ENCODE measurements around the gene ATXN7.

Gene ATXN7

GRCh38 chr3:63932509-63933212 is 69.0 kb downstream of the ATXN7 start:
- H3K4me3 ChIP-seq (ENCODE audit: low read depth, low read length) = no peak overlapping the region
- DNase-seq (ENCODE audit: low read depth) = peak; percentile 67
- TF ChIP-seq, protein P1, sequence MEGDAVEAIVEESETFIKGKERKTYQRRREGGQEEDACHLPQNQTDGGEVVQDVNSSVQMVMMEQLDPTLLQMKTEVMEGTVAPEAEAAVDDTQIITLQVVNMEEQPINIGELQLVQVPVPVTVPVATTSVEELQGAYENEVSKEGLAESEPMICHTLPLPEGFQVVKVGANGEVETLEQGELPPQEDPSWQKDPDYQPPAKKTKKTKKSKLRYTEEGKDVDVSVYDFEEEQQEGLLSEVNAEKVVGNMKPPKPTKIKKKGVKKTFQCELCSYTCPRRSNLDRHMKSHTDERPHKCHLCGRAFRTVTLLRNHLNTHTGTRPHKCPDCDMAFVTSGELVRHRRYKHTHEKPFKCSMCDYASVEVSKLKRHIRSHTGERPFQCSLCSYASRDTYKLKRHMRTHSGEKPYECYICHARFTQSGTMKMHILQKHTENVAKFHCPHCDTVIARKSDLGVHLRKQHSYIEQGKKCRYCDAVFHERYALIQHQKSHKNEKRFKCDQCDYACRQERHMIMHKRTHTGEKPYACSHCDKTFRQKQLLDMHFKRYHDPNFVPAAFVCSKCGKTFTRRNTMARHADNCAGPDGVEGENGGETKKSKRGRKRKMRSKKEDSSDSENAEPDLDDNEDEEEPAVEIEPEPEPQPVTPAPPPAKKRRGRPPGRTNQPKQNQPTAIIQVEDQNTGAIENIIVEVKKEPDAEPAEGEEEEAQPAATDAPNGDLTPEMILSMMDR (IDR thresholded peaks at IDR 0.05; ENCODE audit: control insufficient read depth, extremely low read depth, insufficient read depth) = no peak

GRCh38 chr3:63933459-63933858 is 69.8 kb downstream of the ATXN7 start:
- TF ChIP-seq, protein P1 (IDR thresholded peaks at IDR 0.05; ENCODE audit: control insufficient read depth, extremely low read depth, insufficient read depth) = no peak

GRCh38 chr3:63934041-63934866 is 70.6 kb downstream of the ATXN7 start:
- TF ChIP-seq, protein P1 (IDR thresholded peaks at IDR 0.05; ENCODE audit: control insufficient read depth, extremely low read depth, insufficient read depth) = no peak
- no peak for DNase-seq (ENCODE audit: low read depth)
- no peak overlapping the region for H3K4me3 ChIP-seq (ENCODE audit: low read depth, low read length)

More at GRCh38 chr3:63933459-63933858, 69.8 kb downstream of the ATXN7 start:
- H3K4me3 ChIP-seq (ENCODE audit: low read depth, low read length) = no peak overlapping the region
- DNase-seq (ENCODE audit: low read depth) = no peak

DNA sequence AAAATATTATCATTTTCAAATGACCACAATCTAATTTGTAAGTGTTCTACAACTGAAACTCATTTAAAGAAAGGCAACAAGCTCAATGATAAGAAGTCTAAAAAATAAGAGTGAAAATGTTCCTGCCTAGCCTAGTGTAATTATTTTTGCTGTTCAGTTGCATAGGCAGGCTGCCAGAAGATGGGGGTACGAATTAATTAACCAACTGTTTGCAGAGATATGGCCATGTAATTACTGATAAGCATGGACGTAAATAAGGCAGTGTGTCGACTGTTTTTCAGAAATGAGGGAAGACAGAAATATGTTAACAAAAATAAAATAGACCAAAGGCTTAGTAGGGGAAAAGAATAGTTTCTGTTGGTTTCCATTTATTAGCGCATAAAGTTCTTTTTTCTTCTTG is 73.3 kb downstream of the ATXN7 start:
- TF ChIP-seq, protein P1 (IDR thresholded peaks at IDR 0.05; ENCODE audit: control insufficient read depth, extremely low read depth, insufficient read depth) = no peak

GRCh38 chr3:63937661-63938651 is 74.3 kb downstream of the ATXN7 start:
- peak overlapping the region; percentile 26 for H3K4me3 ChIP-seq (ENCODE audit: low read depth, low read length)
- TF ChIP-seq, protein P1 (IDR thresholded peaks at IDR 0.05; ENCODE audit: control insufficient read depth, extremely low read depth, insufficient read depth) = no peak
- peak; percentile 83 for DNase-seq (ENCODE audit: low read depth)

More for the DNA sequence above, 73.3 kb downstream of the ATXN7 start:
- peak overlapping the region; percentile 0; the same call in 1 of the 2 replicates for H3K4me3 ChIP-seq (ENCODE audit: low read depth, low read length)
- DNase-seq (ENCODE audit: low read depth) = no peak

DNA sequence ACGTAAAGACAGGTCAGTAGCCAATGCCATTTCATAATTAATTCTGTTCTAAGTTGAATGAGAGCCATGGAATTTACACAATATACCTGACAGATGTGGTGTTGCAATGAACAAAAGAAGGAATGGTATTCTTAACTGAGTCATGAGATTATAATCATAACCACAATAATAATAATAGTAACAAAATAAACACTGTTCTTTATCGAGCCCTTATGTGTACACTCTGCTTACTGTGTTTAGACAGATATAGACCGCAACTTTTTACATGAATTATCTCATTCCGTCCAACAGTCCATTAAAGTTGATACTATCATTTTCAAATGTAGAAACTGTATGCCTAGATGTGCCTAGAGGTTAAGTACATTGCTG is 76.7 kb downstream of the ATXN7 start:
- TF ChIP-seq, protein P1 (IDR thresholded peaks at IDR 0.05; ENCODE audit: control insufficient read depth, extremely low read depth, insufficient read depth) = no peak
- no peak for DNase-seq (ENCODE audit: low read depth)
- H3K4me3 ChIP-seq (ENCODE audit: low read depth, low read length) = no peak overlapping the region

Data from LNCaP clone FGC (cell line).